Lower leg skin (tissue), 4 donors: Measurements from ENCODE around the gene TAOK3. TPM values are rescaled to one million over a fixed set of nuclear protein-coding genes. Genes with fewer than 3 reads are reported as not detected.
A peak's percentile ranks its signal among the peaks of the same experiment; 100 is the strongest.
"Not testable (repeated sequence)": the region's sequence is repeated elsewhere in the genome, so short reads cannot be mapped to it uniquely, and the experiment has no call there.

Experiments used
- DNase-seq, 2 donors: peaks; one replicate each; pipeline ENCODE4 v3.0.0-alpha.2; 2019; ENCODE audit warnings: low spot score in 2 of 2
- H3K4me3 ChIP-seq: fragments of 200-600 bp; sonication (generic); 2 replicates; pipeline ENCODE4 v1.5.1; 2017; ENCODE audit warnings: mild to moderate bottlenecking, low read depth; ENCODE audit not compliant: poor library complexity, severe bottlenecking
- POLR2A ChIP-seq, 2 donors: fragments of 450-650 bp; IDR thresholded peaks; one replicate each; pipeline ENCODE4 v1.6.1; 2016 to 2017; ENCODE audit warnings: antibody characterized with exemption in 2 of 2, mild to moderate bottlenecking in 1 of 2, moderate library complexity in 1 of 2
- WGBS, 2 donors: methylation state at CpG; one replicate each; pipeline ENCODE4 v1.1.5; 2018; 5-methylcytosine and 5-hydroxymethylcytosine counted together
- intact Hi-C: fragments of 100-400 bp; cut with DNase I; formaldehyde crosslinking; loops from one replicate; pipeline ENCODE4 v1.15.0; 2023; ENCODE audit warnings: low total_unique reads
- total RNA-seq, 4 donors: library from RNA; depleted of rRNA; stranded (reverse); fragments of >200 nt; gene quantifications; one replicate each; pipeline ENCODE4 v1.1.0, GENCODE V29; 2016
- TF ChIP-seq, protein P1 (sequence below), 3 donors: fragments of 450-650 bp; IDR thresholded peaks; one replicate each; pipeline ENCODE4 v1.5.1; 2016; ENCODE audit warnings: antibody characterized with exemption in 3 of 3, mild to moderate bottlenecking in 3 of 3, moderate library complexity in 2 of 3

TAOK3 gene
- total RNA-seq, 4 donors from 2014 or later: 15.7 to 46.6 (median 24.7) TPM

DNA sequence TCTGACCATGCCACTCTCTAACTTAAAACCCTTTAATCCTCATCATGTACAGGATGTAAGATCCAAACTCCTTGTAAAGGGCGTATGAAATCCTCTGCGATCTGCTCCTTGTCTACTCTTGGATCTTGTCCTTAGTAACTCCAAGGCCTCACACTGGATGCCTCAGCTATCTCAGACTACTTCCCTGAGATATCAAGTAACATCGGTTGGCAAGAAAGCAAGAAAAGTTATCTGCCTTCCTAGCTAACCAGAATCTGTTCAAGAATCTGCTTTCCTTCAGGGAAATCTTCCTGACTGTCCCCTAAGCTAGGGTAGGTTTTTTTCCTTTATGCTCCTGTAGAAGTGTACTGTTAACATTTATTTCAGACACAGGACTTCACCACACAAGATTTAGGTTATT is 82.6 kb downstream of the TAOK3 start:
- DNase-seq: no peak
- intact Hi-C loops: no loop called here
- 84 to 89% methylated on average over 3 of the region's 3 CpGs for WGBS, 2 donors
- H3K4me3 ChIP-seq: no peak overlapping the region
- no peak for TF ChIP-seq POLR2A (IDR thresholded peaks at IDR 0.05)

DNA sequence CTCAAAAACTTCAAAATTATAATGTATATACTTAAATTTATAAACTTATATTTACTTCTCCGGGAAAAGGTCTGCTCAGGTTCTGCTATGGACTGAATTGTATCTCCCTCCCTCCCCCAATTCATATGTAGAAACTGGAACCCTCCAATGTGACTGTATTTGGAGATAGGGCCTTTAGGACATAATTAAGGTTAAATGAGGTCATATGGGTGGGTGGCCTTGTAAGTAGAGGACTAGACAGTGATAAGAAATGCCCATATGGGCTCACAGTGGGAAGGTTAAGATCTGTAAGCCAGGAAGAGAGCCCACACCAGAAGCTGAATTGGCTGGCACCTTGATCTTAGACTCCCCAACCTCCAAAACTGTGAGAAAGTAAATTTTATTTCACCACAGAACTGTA is 84.5 kb downstream of the TAOK3 start:
- no peak for DNase-seq
- no peak overlapping the region for H3K4me3 ChIP-seq
- intact Hi-C loops: no loop called here
- 89 to 91% methylated on average over 1 of the region's 1 CpG for WGBS, 2 donors
- TF ChIP-seq, protein P1, sequence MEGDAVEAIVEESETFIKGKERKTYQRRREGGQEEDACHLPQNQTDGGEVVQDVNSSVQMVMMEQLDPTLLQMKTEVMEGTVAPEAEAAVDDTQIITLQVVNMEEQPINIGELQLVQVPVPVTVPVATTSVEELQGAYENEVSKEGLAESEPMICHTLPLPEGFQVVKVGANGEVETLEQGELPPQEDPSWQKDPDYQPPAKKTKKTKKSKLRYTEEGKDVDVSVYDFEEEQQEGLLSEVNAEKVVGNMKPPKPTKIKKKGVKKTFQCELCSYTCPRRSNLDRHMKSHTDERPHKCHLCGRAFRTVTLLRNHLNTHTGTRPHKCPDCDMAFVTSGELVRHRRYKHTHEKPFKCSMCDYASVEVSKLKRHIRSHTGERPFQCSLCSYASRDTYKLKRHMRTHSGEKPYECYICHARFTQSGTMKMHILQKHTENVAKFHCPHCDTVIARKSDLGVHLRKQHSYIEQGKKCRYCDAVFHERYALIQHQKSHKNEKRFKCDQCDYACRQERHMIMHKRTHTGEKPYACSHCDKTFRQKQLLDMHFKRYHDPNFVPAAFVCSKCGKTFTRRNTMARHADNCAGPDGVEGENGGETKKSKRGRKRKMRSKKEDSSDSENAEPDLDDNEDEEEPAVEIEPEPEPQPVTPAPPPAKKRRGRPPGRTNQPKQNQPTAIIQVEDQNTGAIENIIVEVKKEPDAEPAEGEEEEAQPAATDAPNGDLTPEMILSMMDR (IDR thresholded peaks at IDR 0.05): no peak
- no peak for TF ChIP-seq POLR2A (IDR thresholded peaks at IDR 0.05)

- TF ChIP-seq POLR2A (IDR thresholded peaks at IDR 0.05): no peak
- TF ChIP-seq, protein P1 (IDR thresholded peaks at IDR 0.05): no peak
- H3K4me3 ChIP-seq: no peak overlapping the region
- intact Hi-C loops: no loop called here
- DNase-seq: no peak
These were observed 85.0 kb downstream of the TAOK3 start for GRCh38 chr12:118287728-118288127.

DNA sequence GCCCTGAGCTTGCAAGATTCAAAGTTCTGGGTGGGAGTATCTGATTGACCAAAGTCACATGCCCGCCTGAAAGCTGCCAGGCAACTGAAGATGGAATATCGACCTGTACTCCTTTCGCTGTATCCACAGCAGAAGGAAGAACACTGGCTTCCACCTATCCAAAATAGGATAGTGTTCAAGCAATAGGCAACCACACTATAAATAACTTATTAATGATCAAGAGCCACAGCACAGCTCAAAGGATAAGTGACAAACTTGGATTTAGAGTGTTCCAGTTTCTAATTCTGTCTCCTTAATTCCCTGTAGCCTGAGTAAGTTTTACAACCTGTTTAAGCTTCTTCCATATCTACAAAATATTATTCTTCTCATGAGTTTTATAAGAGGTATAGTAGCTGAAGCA is 89.9 kb downstream of the TAOK3 start:
- TF ChIP-seq POLR2A (IDR thresholded peaks at IDR 0.05): no peak
- TF ChIP-seq, protein P1 (IDR thresholded peaks at IDR 0.05): no peak
- H3K4me3 ChIP-seq: no peak overlapping the region
- 94 to 97% methylated on average over 3 of the region's 3 CpGs for WGBS, 2 donors
- no peak for DNase-seq
- intact Hi-C loops: no loop called here

- intact Hi-C loops, H3K4me3 ChIP-seq, DNase-seq: not testable (repeated sequence)
- 95 to 96% methylated on average over 1 of the region's 1 CpG for WGBS, 2 donors
These were observed 94.4 kb downstream of the TAOK3 start for GRCh38 chr12:118278288-118278687.

DNA sequence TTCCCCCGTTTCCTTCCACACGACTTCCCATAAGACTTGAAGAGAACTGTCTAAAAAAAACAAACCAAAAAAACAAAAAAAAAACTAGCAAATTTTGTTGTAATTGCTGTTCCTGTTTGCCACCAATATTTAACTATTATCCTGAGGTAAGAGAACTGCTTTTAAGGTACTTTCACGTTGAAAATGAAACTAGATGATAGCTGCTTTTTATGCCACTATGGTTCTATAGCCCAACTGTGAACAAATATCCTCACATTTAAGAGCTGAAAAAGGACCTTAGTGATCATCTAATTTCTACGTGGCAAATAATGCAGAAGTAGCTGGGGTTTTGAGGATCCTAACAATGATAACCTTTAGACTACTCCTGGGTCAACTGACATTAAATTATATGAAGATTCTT is 98.6 kb downstream of the TAOK3 start:
- DNase-seq: no peak
- intact Hi-C loops: no loop called here
- 74 to 77% methylated on average over 4 of the region's 4 CpGs for WGBS, 2 donors
- H3K4me3 ChIP-seq: no peak overlapping the region
- TF ChIP-seq, protein P1 (IDR thresholded peaks at IDR 0.05): no peak
- TF ChIP-seq POLR2A (IDR thresholded peaks at IDR 0.05): no peak

DNA sequence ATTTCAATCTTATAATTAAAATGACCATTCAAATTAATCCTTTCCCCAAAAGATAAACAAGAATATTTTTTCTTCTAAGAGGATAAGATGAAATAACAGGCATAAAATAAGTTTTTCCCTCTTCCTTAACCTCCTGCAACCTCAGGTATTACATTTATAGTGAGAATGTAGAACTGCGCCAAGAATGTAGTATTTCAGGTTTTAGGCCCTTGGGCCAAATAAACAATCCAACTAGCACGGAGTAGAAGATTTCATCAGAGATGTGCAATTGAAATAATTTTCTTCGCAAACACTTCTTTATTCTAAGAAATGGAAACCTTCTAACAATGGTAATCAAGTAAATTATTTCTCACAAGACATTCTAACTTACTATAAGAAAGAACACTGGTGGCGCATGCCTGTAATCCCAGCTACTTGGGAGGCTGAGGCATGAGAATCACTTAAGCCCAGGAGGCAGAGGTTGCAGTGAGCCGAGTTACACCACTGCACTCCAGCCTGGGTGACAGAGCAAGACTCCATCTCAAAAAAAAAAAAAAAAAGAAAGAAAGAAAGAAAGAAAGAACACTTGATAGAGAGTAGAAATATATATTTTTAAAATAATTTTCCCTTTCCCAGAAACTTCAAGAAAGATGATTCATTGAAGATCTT is 100.8 kb downstream of the TAOK3 start:
- no peak overlapping the region for H3K4me3 ChIP-seq
- DNase-seq: peak in 1 of 2 donors; percentile 25
- intact Hi-C loops: no loop called here
- WGBS, 2 donors: 55 to 61% methylated on average over 5 of the region's 5 CpGs
- TF ChIP-seq POLR2A (IDR thresholded peaks at IDR 0.05): no peak
- TF ChIP-seq, protein P1 (IDR thresholded peaks at IDR 0.05): no peak
